ENCODE data around the gene OPRL1.

GRCh38 chr20:64049878-64050260, 30.0 kb upstream of the OPRL1 start:
- TF ChIP-seq MAFK (IDR thresholded peaks at IDR 0.05; ENCODE audit: low read depth, low read length): no peak
- TF ChIP-seq, protein P1, sequence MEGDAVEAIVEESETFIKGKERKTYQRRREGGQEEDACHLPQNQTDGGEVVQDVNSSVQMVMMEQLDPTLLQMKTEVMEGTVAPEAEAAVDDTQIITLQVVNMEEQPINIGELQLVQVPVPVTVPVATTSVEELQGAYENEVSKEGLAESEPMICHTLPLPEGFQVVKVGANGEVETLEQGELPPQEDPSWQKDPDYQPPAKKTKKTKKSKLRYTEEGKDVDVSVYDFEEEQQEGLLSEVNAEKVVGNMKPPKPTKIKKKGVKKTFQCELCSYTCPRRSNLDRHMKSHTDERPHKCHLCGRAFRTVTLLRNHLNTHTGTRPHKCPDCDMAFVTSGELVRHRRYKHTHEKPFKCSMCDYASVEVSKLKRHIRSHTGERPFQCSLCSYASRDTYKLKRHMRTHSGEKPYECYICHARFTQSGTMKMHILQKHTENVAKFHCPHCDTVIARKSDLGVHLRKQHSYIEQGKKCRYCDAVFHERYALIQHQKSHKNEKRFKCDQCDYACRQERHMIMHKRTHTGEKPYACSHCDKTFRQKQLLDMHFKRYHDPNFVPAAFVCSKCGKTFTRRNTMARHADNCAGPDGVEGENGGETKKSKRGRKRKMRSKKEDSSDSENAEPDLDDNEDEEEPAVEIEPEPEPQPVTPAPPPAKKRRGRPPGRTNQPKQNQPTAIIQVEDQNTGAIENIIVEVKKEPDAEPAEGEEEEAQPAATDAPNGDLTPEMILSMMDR (IDR thresholded peaks at IDR 0.05; ENCODE audit: control extremely low read depth in 1 of 3, insufficient read depth in 1 of 3, low read depth in 1 of 3, low read length in 3 of 3): no peak
- no peak for TF ChIP-seq POLR2A (IDR thresholded peaks at IDR 0.05; ENCODE audit: control extremely low read depth in 1 of 2, low read depth in 2 of 2, low read length in 2 of 2)
- TF ChIP-seq, protein P2, sequence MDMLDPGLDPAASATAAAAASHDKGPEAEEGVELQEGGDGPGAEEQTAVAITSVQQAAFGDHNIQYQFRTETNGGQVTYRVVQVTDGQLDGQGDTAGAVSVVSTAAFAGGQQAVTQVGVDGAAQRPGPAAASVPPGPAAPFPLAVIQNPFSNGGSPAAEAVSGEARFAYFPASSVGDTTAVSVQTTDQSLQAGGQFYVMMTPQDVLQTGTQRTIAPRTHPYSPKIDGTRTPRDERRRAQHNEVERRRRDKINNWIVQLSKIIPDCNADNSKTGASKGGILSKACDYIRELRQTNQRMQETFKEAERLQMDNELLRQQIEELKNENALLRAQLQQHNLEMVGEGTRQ (IDR thresholded peaks at IDR 0.05; ENCODE audit: low read length): no peak
- no peak for TF ChIP-seq EP300 (IDR thresholded peaks at IDR 0.05; ENCODE audit: borderline replicate concordance in 1 of 2, low read depth in 2 of 2, low read length in 2 of 2)
- TF ChIP-seq RXRA (IDR thresholded peaks at IDR 0.05; ENCODE audit: insufficient read depth, low read depth, low read length): no peak
- no peak for TF ChIP-seq BCL11A (IDR thresholded peaks at IDR 0.05; ENCODE audit: low read depth in 2 of 2, low read length in 2 of 2)
